ENCODE data around the gene KEAP1. TPM values are rescaled to one million over a fixed set of nuclear protein-coding genes. Genes with fewer than 3 reads are reported as not detected.
A peak's percentile ranks its signal among the peaks of the same experiment; 100 is the strongest.

The KEAP1 gene
- total and polyA plus RNA-seq, 9 of the 15 experiments (the other 6 are each of a cell fraction or from before 2014, with no cell fraction given) = 2.1 to 95.6 (median 64.3) TPM

DNA sequence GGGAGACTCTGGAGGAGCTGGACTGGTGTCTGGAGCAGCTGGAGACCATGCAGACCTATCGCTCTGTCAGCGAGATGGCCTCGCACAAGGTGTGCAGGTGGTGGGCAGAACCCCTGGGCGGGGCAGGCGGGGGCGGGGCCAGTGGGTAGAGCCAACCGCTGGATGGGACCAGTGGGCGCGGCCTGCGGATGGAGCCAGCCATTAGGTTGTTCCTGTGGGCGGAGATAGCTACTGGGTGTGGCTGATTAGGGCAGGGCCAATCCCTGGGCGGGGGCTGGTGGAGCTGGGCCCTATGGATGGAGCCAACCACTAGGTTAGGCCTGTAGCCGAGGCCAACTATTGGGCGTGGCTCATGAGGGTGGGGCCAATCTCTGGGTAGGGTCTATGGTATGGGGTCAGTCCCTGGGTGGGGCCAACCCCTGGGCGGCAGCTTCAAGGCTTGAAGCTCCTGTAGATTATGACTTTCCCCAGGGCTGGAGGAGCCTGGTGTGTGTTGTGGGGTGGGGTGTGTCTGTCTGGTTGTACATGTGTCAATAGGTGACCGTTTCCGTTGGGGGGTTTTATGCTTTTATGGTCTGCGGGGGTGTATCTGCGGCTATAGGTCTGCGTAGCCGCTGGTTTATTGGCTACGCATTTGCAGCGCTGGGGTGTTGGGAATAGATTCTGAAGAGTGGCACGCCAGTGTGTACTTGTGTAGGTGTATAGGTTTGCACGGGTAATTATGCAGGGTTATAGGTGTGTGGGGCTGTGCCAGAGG, 52.1 kb downstream of the KEAP1 start (continued):
- TF ChIP-seq, protein P1, sequence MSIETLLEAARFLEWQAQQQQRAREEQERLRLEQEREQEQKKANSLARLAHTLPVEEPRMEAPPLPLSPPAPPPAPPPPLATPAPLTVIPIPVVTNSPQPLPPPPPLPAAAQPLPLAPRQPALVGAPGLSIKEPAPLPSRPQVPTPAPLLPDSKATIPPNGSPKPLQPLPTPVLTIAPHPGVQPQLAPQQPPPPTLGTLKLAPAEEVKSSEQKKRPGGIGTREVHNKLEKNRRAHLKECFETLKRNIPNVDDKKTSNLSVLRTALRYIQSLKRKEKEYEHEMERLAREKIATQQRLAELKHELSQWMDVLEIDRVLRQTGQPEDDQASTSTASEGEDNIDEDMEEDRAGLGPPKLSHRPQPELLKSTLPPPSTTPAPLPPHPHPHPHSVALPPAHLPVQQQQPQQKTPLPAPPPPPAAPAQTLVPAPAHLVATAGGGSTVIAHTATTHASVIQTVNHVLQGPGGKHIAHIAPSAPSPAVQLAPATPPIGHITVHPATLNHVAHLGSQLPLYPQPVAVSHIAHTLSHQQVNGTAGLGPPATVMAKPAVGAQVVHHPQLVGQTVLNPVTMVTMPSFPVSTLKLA (conservative IDR thresholded peaks at IDR 0.05) = 0 out of 4 replicates have a peak, but pooled peaks of 1 of the 2 experiments have one; percentile 31
- TF ChIP-seq SIN3A (IDR thresholded peaks at IDR 0.05; ENCODE audit: borderline replicate concordance in 2 of 2, control insufficient read depth in 1 of 2, low read depth in 2 of 2, low read length in 2 of 2) (peak in 1 of 2 experiments; percentile 44; a peak in 1 of 4 replicates), KLF1 (tag; IDR thresholded peaks at IDR 0.05) (peak; percentile 62; the same call in 1 of the 2 replicates), DPF2 (IDR thresholded peaks at IDR 0.05) (peak; percentile 46; the same call in 1 of the 2 replicates), NR3C1 (CRISPR knock-in tag; IDR thresholded peaks at IDR 0.05) (no peak), TARDBP (IDR thresholded peaks at IDR 0.05) (peak; percentile 27; the same call in 1 of the 2 replicates), FOS (IDR thresholded peaks at IDR 0.05; ENCODE audit: extremely low read depth, insufficient read length) (peak; percentile 44), RCOR1 (IDR thresholded peaks at IDR 0.05; ENCODE audit: borderline replicate concordance in 1 of 2, low read depth in 2 of 2, low read length in 2 of 2) (peak in 1 of 2 experiments; percentile 67; a peak in 2 of 4 replicates), SREBF1 (IDR thresholded peaks at IDR 0.05; ENCODE audit: borderline replicate concordance, low read depth, low read length) (no peak), CHD2 (IDR thresholded peaks at IDR 0.05; ENCODE audit: low read depth, low read length) (0 out of 2 replicates have a peak, but pooled peaks have one; percentile 33), EGR1 (conservative IDR thresholded peaks at IDR 0.05) (peak; percentile 70), SAP30 (IDR thresholded peaks at IDR 0.05; ENCODE audit: borderline replicate concordance, insufficient read depth, low read depth, low read length, poor library complexity, severe bottlenecking) (peak; percentile 55), CREB1 (IDR thresholded peaks at IDR 0.05) (no peak), CREB1 (CRISPR knock-in tag; IDR thresholded peaks at IDR 0.05) (peak; percentile 14; the same call in 1 of the 2 replicates), RBFOX2 (IDR thresholded peaks at IDR 0.05; ENCODE audit: low read depth, low read length) (no peak)
- TF ChIP-seq, protein P2, sequence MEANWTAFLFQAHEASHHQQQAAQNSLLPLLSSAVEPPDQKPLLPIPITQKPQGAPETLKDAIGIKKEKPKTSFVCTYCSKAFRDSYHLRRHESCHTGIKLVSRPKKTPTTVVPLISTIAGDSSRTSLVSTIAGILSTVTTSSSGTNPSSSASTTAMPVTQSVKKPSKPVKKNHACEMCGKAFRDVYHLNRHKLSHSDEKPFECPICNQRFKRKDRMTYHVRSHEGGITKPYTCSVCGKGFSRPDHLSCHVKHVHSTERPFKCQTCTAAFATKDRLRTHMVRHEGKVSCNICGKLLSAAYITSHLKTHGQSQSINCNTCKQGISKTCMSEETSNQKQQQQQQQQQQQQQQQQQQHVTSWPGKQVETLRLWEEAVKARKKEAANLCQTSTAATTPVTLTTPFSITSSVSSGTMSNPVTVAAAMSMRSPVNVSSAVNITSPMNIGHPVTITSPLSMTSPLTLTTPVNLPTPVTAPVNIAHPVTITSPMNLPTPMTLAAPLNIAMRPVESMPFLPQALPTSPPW (CRISPR knock-in tag; IDR thresholded peaks at IDR 0.05) = peak; percentile 59
- TF ChIP-seq, protein P3, sequence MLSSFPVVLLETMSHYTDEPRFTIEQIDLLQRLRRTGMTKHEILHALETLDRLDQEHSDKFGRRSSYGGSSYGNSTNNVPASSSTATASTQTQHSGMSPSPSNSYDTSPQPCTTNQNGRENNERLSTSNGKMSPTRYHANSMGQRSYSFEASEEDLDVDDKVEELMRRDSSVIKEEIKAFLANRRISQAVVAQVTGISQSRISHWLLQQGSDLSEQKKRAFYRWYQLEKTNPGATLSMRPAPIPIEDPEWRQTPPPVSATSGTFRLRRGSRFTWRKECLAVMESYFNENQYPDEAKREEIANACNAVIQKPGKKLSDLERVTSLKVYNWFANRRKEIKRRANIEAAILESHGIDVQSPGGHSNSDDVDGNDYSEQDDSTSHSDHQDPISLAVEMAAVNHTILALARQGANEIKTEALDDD (IDR thresholded peaks at IDR 0.05) = peak; percentile 42; the same call in 1 of the 2 replicates
- TF ChIP-seq, protein P4, sequence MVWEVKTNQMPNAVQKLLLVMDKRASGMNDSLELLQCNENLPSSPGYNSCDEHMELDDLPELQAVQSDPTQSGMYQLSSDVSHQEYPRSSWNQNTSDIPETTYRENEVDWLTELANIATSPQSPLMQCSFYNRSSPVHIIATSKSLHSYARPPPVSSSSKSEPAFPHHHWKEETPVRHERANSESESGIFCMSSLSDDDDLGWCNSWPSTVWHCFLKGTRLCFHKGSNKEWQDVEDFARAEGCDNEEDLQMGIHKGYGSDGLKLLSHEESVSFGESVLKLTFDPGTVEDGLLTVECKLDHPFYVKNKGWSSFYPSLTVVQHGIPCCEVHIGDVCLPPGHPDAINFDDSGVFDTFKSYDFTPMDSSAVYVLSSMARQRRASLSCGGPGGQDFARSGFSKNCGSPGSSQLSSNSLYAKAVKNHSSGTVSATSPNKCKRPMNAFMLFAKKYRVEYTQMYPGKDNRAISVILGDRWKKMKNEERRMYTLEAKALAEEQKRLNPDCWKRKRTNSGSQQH (CRISPR knock-in tag; IDR thresholded peaks at IDR 0.05) = 0 out of 2 replicates have a peak, but pooled peaks have one; percentile 53
- TF ChIP-seq, protein P5, sequence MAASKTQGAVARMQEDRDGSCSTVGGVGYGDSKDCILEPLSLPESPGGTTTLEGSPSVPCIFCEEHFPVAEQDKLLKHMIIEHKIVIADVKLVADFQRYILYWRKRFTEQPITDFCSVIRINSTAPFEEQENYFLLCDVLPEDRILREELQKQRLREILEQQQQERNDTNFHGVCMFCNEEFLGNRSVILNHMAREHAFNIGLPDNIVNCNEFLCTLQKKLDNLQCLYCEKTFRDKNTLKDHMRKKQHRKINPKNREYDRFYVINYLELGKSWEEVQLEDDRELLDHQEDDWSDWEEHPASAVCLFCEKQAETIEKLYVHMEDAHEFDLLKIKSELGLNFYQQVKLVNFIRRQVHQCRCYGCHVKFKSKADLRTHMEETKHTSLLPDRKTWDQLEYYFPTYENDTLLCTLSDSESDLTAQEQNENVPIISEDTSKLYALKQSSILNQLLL (CRISPR knock-in tag; IDR thresholded peaks at IDR 0.05; ENCODE audit: borderline replicate concordance) = no peak

Data from K562 (cell line).